ENCODE results near the gene ATP9A. TPM values are rescaled to one million over a fixed set of nuclear protein-coding genes. Genes with fewer than 3 reads are reported as not detected.

Gene ATP9A
- total RNA-seq, 1 experiment from 2014 or later, result 16.8 TPM

DNA sequence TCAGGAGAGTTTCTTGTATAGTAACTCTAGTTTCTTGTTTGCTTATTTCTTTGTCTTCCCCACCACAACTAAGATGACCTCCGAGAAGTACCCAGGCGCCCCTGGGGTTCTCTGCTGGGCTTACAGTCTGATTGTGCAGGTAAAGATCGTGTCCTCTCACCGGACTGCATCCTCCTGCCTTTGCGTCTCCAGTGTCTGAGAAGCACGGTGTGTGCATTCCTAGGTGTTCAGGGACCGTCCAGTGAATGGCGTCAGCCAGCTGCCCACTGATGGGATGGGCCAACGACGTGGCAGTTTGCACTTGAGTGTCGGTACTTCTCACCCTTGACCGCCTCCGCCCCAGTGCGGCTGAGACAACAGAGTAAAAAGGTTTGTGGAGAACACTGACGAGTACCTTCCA lies 169.6 kb downstream of the ATP9A start:
- CTCF ChIA-PET, result no interaction called here
- RAD21 ChIA-PET (ENCODE audit: low non-redundant PET in 1 of 2, low total read pairs in 2 of 2, uncharacterized antibody in 2 of 2, unreplicated experiment in 2 of 2), result no interaction called here

More for the DNA sequence above, 169.6 kb downstream of the ATP9A start:
- Histone ChIP-seq H3K27me3 (ENCODE audit: insufficient read depth, low read length) (no peaks in the 10 kb centered on the region), H3K4me2 (ENCODE audit: low read length) (no peak overlapping the region), H3K4me3 (replicated peaks in 1 of 2; ENCODE audit: low read depth in 1 of 2, low read length in 2 of 2) (no peak overlapping the region), H3K4me1 (ENCODE audit: control insufficient read depth in 1 of 2, insufficient read depth in 2 of 2, low read length in 2 of 2) (peaks cover 6 to 11% of the 10 kb centered on the region in 2 experiments; a peak in 3 of 4 replicates), H3K36me3 (ENCODE audit: control insufficient read depth in 1 of 2, insufficient read depth in 2 of 2, low read length in 2 of 2) (no peaks in the 10 kb centered on the region), H3K9me3 (ENCODE audit: control insufficient read depth in 1 of 2, insufficient read depth in 1 of 2, low read depth in 1 of 2, low read length in 2 of 2) (no peaks in the 10 kb centered on the region), H3K9me2 (ENCODE audit: insufficient read depth) (no peaks in the 10 kb centered on the region), H2AFZ (ENCODE audit: low read depth, low read length, poor library complexity, severe bottlenecking) (no peak overlapping the region), H3K27ac (ENCODE audit: low read depth, low read length) (no peak overlapping the region), H4K20me1 (ENCODE audit: insufficient read depth) (no peaks in the 10 kb centered on the region), H3K9ac (ENCODE audit: low read length) (no peak overlapping the region), H3K79me2 (ENCODE audit: insufficient read depth, low read length) (no peaks in the 10 kb centered on the region)
- DNase-seq (ENCODE audit: low read depth, low spot score) (no peak), ATAC-seq (no peak)
- TF ChIP-seq, protein P1, sequence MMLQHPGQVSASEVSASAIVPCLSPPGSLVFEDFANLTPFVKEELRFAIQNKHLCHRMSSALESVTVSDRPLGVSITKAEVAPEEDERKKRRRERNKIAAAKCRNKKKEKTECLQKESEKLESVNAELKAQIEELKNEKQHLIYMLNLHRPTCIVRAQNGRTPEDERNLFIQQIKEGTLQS (IDR thresholded peaks at IDR 0.05), result no peak
- TF ChIP-seq EZH2phosphoT487 (IDR thresholded peaks at IDR 0.05; ENCODE audit: borderline replicate concordance), result no peak
- TF ChIP-seq, protein P2, sequence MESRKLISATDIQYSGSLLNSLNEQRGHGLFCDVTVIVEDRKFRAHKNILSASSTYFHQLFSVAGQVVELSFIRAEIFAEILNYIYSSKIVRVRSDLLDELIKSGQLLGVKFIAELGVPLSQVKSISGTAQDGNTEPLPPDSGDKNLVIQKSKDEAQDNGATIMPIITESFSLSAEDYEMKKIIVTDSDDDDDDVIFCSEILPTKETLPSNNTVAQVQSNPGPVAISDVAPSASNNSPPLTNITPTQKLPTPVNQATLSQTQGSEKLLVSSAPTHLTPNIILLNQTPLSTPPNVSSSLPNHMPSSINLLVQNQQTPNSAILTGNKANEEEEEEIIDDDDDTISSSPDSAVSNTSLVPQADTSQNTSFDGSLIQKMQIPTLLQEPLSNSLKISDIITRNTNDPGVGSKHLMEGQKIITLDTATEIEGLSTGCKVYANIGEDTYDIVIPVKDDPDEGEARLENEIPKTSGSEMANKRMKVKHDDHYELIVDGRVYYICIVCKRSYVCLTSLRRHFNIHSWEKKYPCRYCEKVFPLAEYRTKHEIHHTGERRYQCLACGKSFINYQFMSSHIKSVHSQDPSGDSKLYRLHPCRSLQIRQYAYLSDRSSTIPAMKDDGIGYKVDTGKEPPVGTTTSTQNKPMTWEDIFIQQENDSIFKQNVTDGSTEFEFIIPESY (IDR thresholded peaks at IDR 0.05; ENCODE audit: extremely low read depth, insufficient replicate concordance, low read length), result no peak
- no peak for TF ChIP-seq CEBPB (IDR thresholded peaks at IDR 0.05; ENCODE audit: low read depth)
- TF ChIP-seq, protein P3, sequence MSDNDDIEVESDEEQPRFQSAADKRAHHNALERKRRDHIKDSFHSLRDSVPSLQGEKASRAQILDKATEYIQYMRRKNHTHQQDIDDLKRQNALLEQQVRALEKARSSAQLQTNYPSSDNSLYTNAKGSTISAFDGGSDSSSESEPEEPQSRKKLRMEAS (IDR thresholded peaks at IDR 0.05), result no peak
- TF ChIP-seq YY1 (IDR thresholded peaks at IDR 0.05; ENCODE audit: extremely low read depth, insufficient replicate concordance, low read depth, low read length), result no peak
- no peak for TF ChIP-seq SRF (IDR thresholded peaks at IDR 0.05; ENCODE audit: low read depth)
- TF ChIP-seq SIN3A (IDR thresholded peaks at IDR 0.05; ENCODE audit: low read depth), result no peak
- TF ChIP-seq POLR2AphosphoS5 (IDR thresholded peaks at IDR 0.05; ENCODE audit: low read depth, low read length), result no peak
- TF ChIP-seq CBX3 (IDR thresholded peaks at IDR 0.05; ENCODE audit: low read depth), result no peak
- TF ChIP-seq FOSL1 (IDR thresholded peaks at IDR 0.05; ENCODE audit: low read depth), result no peak
- TF ChIP-seq ELF1 (IDR thresholded peaks at IDR 0.05; ENCODE audit: borderline replicate concordance, low read depth), result no peak
- no peak for TF ChIP-seq TCF7L2 (IDR thresholded peaks at IDR 0.05; ENCODE audit: borderline replicate concordance, extremely low read depth, insufficient read depth, insufficient read length)
- no peak for TF ChIP-seq POLR2A (IDR thresholded peaks at IDR 0.05; ENCODE audit: borderline replicate concordance, extremely low read depth, insufficient read depth, insufficient read length)
- no peak for TF ChIP-seq SP1 (IDR thresholded peaks at IDR 0.05; ENCODE audit: low read depth)
- TF ChIP-seq JUND (IDR thresholded peaks at IDR 0.05), result no peak
- TF ChIP-seq ZFX (IDR thresholded peaks at IDR 0.05), result no peak
- TF ChIP-seq, protein P4, sequence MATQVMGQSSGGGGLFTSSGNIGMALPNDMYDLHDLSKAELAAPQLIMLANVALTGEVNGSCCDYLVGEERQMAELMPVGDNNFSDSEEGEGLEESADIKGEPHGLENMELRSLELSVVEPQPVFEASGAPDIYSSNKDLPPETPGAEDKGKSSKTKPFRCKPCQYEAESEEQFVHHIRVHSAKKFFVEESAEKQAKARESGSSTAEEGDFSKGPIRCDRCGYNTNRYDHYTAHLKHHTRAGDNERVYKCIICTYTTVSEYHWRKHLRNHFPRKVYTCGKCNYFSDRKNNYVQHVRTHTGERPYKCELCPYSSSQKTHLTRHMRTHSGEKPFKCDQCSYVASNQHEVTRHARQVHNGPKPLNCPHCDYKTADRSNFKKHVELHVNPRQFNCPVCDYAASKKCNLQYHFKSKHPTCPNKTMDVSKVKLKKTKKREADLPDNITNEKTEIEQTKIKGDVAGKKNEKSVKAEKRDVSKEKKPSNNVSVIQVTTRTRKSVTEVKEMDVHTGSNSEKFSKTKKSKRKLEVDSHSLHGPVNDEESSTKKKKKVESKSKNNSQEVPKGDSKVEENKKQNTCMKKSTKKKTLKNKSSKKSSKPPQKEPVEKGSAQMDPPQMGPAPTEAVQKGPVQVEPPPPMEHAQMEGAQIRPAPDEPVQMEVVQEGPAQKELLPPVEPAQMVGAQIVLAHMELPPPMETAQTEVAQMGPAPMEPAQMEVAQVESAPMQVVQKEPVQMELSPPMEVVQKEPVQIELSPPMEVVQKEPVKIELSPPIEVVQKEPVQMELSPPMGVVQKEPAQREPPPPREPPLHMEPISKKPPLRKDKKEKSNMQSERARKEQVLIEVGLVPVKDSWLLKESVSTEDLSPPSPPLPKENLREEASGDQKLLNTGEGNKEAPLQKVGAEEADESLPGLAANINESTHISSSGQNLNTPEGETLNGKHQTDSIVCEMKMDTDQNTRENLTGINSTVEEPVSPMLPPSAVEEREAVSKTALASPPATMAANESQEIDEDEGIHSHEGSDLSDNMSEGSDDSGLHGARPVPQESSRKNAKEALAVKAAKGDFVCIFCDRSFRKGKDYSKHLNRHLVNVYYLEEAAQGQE (IDR thresholded peaks at IDR 0.05; ENCODE audit: low read depth), result no peak
- BruUV-seq (replicated peaks), result no TSS peak
- POLR2A ChIA-PET, result no interaction called here
- intact Hi-C loops (cut with micrococcal nuclease), result loop anchor here (10.0 kb wide), 1 partner anchor 614 kb away; no protein-coding TSS in a partner anchor

Data from HCT116 (cell line).